Measurements from ENCODE around the gene IMPDH2. TPM values are rescaled to one million over a fixed set of nuclear protein-coding genes. Genes with fewer than 3 reads are reported as not detected.

IMPDH2 gene
- polyA plus RNA-seq, 1 donor: 230 TPM

Other genes starting within 250 kb of the IMPDH2 start
- gene PRKAR2A, start 181.5 kb downstream of the IMPDH2 start, polyA plus RNA-seq (ENCODE audit: insufficient read length): 37.2 TPM
- 16.3 TPM for gene SLC25A20, start 130.5 kb downstream of the IMPDH2 start, polyA plus RNA-seq (ENCODE audit: insufficient read length)
- 62.1 TPM for gene ARIH2, start 110.6 kb downstream of the IMPDH2 start, polyA plus RNA-seq (ENCODE audit: insufficient read length)
- 15.6 TPM for gene P4HTM, start 39.2 kb downstream of the IMPDH2 start, polyA plus RNA-seq (ENCODE audit: insufficient read length)
- gene WDR6, start 22.0 kb downstream of the IMPDH2 start, polyA plus RNA-seq (ENCODE audit: insufficient read length): 121 TPM
- gene DALRD3, start 10.8 kb downstream of the IMPDH2 start, polyA plus RNA-seq (ENCODE audit: insufficient read length): 32.8 TPM
- 55.2 TPM for gene NDUFAF3, start 7.3 kb downstream of the IMPDH2 start, polyA plus RNA-seq (ENCODE audit: insufficient read length)
- 60.1 TPM for gene QRICH1, start 64.7 kb upstream of the IMPDH2 start, polyA plus RNA-seq (ENCODE audit: insufficient read length)
- gene QARS1, start 75.4 kb upstream of the IMPDH2 start, polyA plus RNA-seq (ENCODE audit: insufficient read length): 272 TPM
- 38.5 TPM for gene USP19, start 91.4 kb upstream of the IMPDH2 start, polyA plus RNA-seq (ENCODE audit: insufficient read length)
- gene LAMB2, start 103.7 kb upstream of the IMPDH2 start, polyA plus RNA-seq (ENCODE audit: insufficient read length): 325 TPM
- 16.0 TPM for gene CCDC71, start 136.9 kb upstream of the IMPDH2 start, polyA plus RNA-seq (ENCODE audit: insufficient read length)
- 84.0 TPM for gene KLHDC8B, start 142.2 kb upstream of the IMPDH2 start, polyA plus RNA-seq (ENCODE audit: insufficient read length)
- gene C3orf62, start 247.8 kb upstream of the IMPDH2 start, polyA plus RNA-seq (ENCODE audit: insufficient read length): 10.3 TPM